SU-DHL-6 (cell line): ENCODE data around the gene PILRB.

ENCODE experiments used
- CTCF ChIP-seq: fragments of 200-600 bp; sonication (generic); IDR thresholded peaks from one replicate; pipeline ENCODE4 v1.5.1; 2017; ENCODE audit warnings: antibody characterized with exemption, mild to moderate bottlenecking, low read length, moderate library complexity; ENCODE audit not compliant: insufficient read depth, poor library complexity, severe bottlenecking
- EZH2phosphoT487 ChIP-seq: fragments of 200-600 bp; sonication (generic), shearing (Covaris generic); conservative IDR thresholded peaks from 2 replicates; pipeline ENCODE4 v1.6.1; 2018; ENCODE audit warnings: mild to moderate bottlenecking, antibody characterized with exemption, low read length, moderate library complexity, mixed read lengths

GRCh38 chr7:100358857-100359212 lies 918 bp downstream of the PILRB start:
- no peak for TF ChIP-seq CTCF
- no peak for TF ChIP-seq EZH2phosphoT487
